KMS-11 (cell line): Measurements from ENCODE around the gene FOXP3.

ENCODE experiments used
- H2AFZ ChIP-seq: fragments of 200-600 bp; sonication (generic); 2 replicates; pipeline ENCODE4 v1.6.1; 2016; ENCODE audit warnings: antibody characterized with exemption, mixed run types, low read depth
- H3K27ac ChIP-seq: fragments of 200-600 bp; sonication (generic); 2 replicates; pipeline ENCODE4 v1.6.1; 2016; ENCODE audit warnings: mild to moderate bottlenecking, mixed run types
- H3K27me3 ChIP-seq: fragments of 200-600 bp; sonication (generic); 2 replicates; pipeline ENCODE4 v1.6.1; 2017; ENCODE audit warnings: mild to moderate bottlenecking, low read depth, mixed run types, moderate library complexity; ENCODE audit not compliant: insufficient read depth
- H3K36me3 ChIP-seq: fragments of 200-600 bp; sonication (generic); 2 replicates; pipeline ENCODE4 v1.6.1; 2017; ENCODE audit warnings: mild to moderate bottlenecking, mixed run types; ENCODE audit not compliant: insufficient read depth
- H3K4me1 ChIP-seq: fragments of 200-600 bp; sonication (generic); 2 replicates; pipeline ENCODE4 v1.6.1; 2016; ENCODE audit warnings: mild to moderate bottlenecking, low read depth, mixed run types; ENCODE audit not compliant: poor library complexity, severe bottlenecking
- H3K4me2 ChIP-seq: fragments of 200-600 bp; sonication (generic); 2 replicates; pipeline ENCODE4 v1.7.0; 2016; ENCODE audit warnings: mild to moderate bottlenecking, mixed run types
- H3K4me3 ChIP-seq: fragments of 200-600 bp; sonication (generic); IDR thresholded peaks from 2 replicates; pipeline ENCODE4 v1.6.1; 2017; ENCODE audit warnings: low read depth, low read length, mixed read lengths; ENCODE audit not compliant: insufficient read depth
- H3K79me2 ChIP-seq: fragments of 200-600 bp; sonication (generic); 2 replicates; pipeline ENCODE4 v1.6.1; 2016; ENCODE audit warnings: low read depth, mixed run types; ENCODE audit not compliant: insufficient read depth
- H3K9ac ChIP-seq: fragments of 200-600 bp; sonication (generic); 2 replicates; pipeline ENCODE4 v1.6.1; 2016; ENCODE audit warnings: mild to moderate bottlenecking, mixed run types
- H4K20me1 ChIP-seq: fragments of 200-600 bp; sonication (generic); 2 replicates; pipeline ENCODE4 v1.6.1; 2016; ENCODE audit warnings: mild to moderate bottlenecking, mixed run types; ENCODE audit not compliant: insufficient read depth
- TF ChIP-seq, protein P1 (sequence below): fragments of 200-600 bp; sonication (generic); conservative IDR thresholded peaks from 2 replicates; pipeline ENCODE4 v1.6.1; 2017; ENCODE audit warnings: low read depth, mild to moderate bottlenecking, antibody characterized with exemption, low read length, moderate library complexity, mixed read lengths

FOXP3 gene

DNA sequence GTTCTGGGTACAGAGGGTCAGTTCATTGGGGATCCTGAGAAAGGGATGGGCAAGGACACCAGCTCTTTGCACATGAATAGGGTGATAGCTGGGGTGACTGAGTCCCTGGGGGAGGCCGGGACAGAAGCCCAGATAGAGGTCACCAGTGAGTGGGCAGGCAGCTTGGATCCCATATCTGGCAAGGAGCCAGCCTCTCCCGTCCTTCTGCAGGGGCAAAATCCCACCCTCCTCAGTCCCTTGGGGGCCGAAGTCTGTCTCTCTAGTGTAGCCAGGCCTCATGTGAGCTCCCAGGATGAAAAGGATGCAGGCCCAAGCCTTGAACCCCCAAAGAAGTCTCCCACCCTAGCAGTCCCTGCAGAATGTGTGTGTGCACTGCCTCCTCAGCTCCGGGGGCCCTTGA, 22.1 kb upstream of the FOXP3 start:
- H3K36me3 ChIP-seq = no peaks in the 10 kb centered on the region
- TF ChIP-seq, protein P1, sequence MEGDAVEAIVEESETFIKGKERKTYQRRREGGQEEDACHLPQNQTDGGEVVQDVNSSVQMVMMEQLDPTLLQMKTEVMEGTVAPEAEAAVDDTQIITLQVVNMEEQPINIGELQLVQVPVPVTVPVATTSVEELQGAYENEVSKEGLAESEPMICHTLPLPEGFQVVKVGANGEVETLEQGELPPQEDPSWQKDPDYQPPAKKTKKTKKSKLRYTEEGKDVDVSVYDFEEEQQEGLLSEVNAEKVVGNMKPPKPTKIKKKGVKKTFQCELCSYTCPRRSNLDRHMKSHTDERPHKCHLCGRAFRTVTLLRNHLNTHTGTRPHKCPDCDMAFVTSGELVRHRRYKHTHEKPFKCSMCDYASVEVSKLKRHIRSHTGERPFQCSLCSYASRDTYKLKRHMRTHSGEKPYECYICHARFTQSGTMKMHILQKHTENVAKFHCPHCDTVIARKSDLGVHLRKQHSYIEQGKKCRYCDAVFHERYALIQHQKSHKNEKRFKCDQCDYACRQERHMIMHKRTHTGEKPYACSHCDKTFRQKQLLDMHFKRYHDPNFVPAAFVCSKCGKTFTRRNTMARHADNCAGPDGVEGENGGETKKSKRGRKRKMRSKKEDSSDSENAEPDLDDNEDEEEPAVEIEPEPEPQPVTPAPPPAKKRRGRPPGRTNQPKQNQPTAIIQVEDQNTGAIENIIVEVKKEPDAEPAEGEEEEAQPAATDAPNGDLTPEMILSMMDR = no peak
- H3K4me3 ChIP-seq = no peak overlapping the region
- H4K20me1 ChIP-seq = no peaks in the 10 kb centered on the region
- H2AFZ ChIP-seq = no peak overlapping the region
- no peaks in the 10 kb centered on the region for H3K4me1 ChIP-seq
- no peaks in the 10 kb centered on the region for H3K27me3 ChIP-seq
- H3K9ac ChIP-seq = no peak overlapping the region
- no peak overlapping the region for H3K4me2 ChIP-seq
- H3K79me2 ChIP-seq = no peaks in the 10 kb centered on the region
- H3K27ac ChIP-seq = no peak overlapping the region

DNA sequence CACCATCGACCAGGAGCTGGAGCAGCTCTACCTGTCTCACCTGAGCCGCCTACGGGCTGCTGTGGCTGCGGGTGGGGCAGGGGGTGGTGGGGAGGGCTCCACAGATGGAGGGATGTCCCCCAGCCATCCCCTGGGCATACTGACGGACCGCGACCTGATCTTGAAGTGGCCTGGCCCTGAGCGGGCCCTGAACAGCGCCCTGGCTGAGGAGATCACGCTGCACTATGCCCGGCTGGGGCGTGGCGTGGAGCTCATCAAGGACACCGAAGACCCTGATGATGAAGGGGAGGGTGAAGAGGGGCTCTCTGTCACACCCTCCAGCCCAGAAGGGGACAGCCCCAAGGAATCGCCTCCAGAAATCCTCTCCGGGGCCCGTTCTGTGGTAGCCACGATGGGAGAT, 21.6 kb upstream of the FOXP3 start:
- TF ChIP-seq, protein P1 = no peak
- Histone ChIP-seq H4K20me1 (no peaks in the 10 kb centered on the region), H3K79me2 (no peaks in the 10 kb centered on the region), H3K4me1 (no peaks in the 10 kb centered on the region), H3K36me3 (no peaks in the 10 kb centered on the region), H3K27me3 (no peaks in the 10 kb centered on the region), H2AFZ (no peak overlapping the region), H3K27ac (no peak overlapping the region), H3K4me2 (no peak overlapping the region), H3K4me3 (no peak overlapping the region), H3K9ac (no peak overlapping the region)

DNA sequence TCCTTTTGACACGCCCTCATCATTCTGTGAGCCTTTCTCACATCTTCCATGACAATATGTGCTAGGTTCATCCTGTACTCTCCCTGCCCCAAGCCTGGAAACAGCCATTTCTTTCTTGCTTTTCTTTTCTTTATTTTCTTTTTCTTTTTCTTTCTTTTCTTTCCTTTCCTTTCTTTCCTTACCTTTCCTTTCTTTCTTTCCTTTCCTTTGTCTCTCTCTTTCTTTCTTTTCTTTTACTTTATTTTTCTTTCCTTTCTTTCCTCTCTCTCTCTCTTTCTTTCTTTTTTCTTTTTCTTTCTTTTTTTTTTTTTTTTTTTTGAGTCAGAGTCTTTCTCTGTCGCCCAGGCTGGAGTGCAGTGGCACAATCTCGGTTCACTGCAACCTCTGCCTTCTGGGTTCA, 19.7 kb upstream of the FOXP3 start:
- no peaks in the 10 kb centered on the region for H3K27me3 ChIP-seq
- no peak overlapping the region for H3K4me2 ChIP-seq
- H3K4me3 ChIP-seq = no peak overlapping the region
- H4K20me1 ChIP-seq = no peaks in the 10 kb centered on the region
- TF ChIP-seq, protein P1 = no peak
- no peaks in the 10 kb centered on the region for H3K36me3 ChIP-seq
- H3K27ac ChIP-seq = no peak overlapping the region
- no peaks in the 10 kb centered on the region for H3K4me1 ChIP-seq
- no peak overlapping the region for H3K9ac ChIP-seq
- H3K79me2 ChIP-seq = no peaks in the 10 kb centered on the region
- no peak overlapping the region for H2AFZ ChIP-seq

DNA sequence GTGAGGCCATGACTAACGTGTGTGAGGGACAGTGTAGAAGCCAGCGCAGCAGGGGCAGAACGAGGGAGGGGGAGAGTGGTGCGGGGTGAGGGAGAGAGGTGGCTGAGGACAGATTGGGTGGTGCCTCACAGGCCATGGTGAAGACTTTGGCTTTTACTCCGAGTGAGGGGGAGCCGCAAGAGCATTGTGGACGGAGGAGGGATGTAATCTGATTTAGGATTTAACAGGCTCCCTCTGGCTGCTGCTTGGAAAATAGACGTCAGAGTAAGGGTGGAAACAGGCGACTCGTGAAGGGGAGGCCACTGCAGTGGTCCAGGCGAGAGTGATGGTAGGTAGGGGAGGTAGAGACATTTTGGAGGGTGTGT, 18.1 kb upstream of the FOXP3 start:
- no peak overlapping the region for H2AFZ ChIP-seq
- H4K20me1 ChIP-seq = no peaks in the 10 kb centered on the region
- no peak overlapping the region for H3K27ac ChIP-seq
- no peak overlapping the region for H3K4me3 ChIP-seq
- TF ChIP-seq, protein P1 = no peak
- H3K4me2 ChIP-seq = no peak overlapping the region
- H3K4me1 ChIP-seq = no peaks in the 10 kb centered on the region
- no peaks in the 10 kb centered on the region for H3K27me3 ChIP-seq
- no peaks in the 10 kb centered on the region for H3K79me2 ChIP-seq
- no peaks in the 10 kb centered on the region for H3K36me3 ChIP-seq
- no peak overlapping the region for H3K9ac ChIP-seq

DNA sequence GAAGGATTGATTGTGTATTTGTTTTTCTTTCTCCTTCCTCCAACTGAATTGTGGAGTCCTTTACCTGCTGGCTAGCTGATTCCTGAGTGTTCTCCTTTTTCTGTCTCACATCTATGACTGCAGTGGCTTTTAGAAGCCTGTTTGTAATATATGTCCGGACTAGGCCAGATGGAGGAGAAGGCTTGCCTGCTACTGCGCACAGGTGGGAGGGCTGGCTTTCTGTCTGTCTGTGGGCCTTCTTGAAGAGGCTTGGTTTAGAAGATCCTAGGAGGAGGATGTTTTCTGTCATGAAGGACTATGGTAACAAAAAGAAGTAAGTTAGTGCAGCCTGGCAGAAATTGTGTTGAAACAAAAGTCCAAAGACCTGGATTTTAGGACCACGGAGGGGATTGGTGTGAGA, 13.6 kb upstream of the FOXP3 start:
- TF ChIP-seq, protein P1 = no peak
- Histone ChIP-seq H3K9ac (no peak overlapping the region), H3K79me2 (no peaks in the 10 kb centered on the region), H3K4me2 (no peak overlapping the region), H3K27ac (no peak overlapping the region), H2AFZ (no peak overlapping the region), H3K4me1 (no peaks in the 10 kb centered on the region), H3K27me3 (no peaks in the 10 kb centered on the region), H4K20me1 (no peaks in the 10 kb centered on the region), H3K4me3 (no peak overlapping the region), H3K36me3 (no peaks in the 10 kb centered on the region)
